Trophoblast cell (in vitro differentiated cells and primary cell): Measurements from ENCODE around the gene TSPAN1.

Experiments used
- DNase-seq, 2 donors: peaks; one replicate each; pipeline ENCODE4 v3.0.0-alpha.2; 2016
- H2AFZ ChIP-seq: 2 replicates; pipeline ENCODE4 v1.6.1; 2013; ENCODE audit warnings: low read length, moderate library complexity, mild to moderate bottlenecking; ENCODE audit not compliant: insufficient read depth, poor library complexity
- H2AK5ac ChIP-seq: 2 replicates; pipeline ENCODE4 v1.6.1; 2013; ENCODE audit warnings: mild to moderate bottlenecking, low read length
- H2BK120ac ChIP-seq: 2 replicates; pipeline ENCODE4 v1.6.1; 2013; ENCODE audit warnings: low read length, mild to moderate bottlenecking, moderate library complexity; ENCODE audit not compliant: insufficient read depth, poor library complexity
- H2BK12ac ChIP-seq: 2 replicates; pipeline ENCODE4 v1.6.1; 2013; ENCODE audit warnings: mild to moderate bottlenecking, low read length, moderate library complexity
- H2BK5ac ChIP-seq: 2 replicates; pipeline ENCODE4 v1.6.1; 2013; ENCODE audit warnings: low read length, low read depth, moderate library complexity, mild to moderate bottlenecking; ENCODE audit not compliant: poor library complexity
- H3K14ac ChIP-seq: 2 replicates; pipeline ENCODE4 v1.6.1; 2013; ENCODE audit warnings: mild to moderate bottlenecking, low read length
- H3K18ac ChIP-seq: 2 replicates; pipeline ENCODE4 v1.6.1; 2013; ENCODE audit warnings: mild to moderate bottlenecking, low read length
- H3K23ac ChIP-seq: 2 replicates; pipeline ENCODE4 v1.6.1; 2013; ENCODE audit warnings: low read length
- H3K27ac ChIP-seq: 2 replicates; pipeline ENCODE4 v1.5.1; 2013; ENCODE audit warnings: low read depth, mild to moderate bottlenecking, inconsistent platforms, low read length, moderate library complexity
- H3K27me3 ChIP-seq: 2 replicates; pipeline ENCODE4 v1.6.1; 2013; ENCODE audit warnings: inconsistent platforms, mild to moderate bottlenecking, low read length, moderate library complexity; ENCODE audit not compliant: insufficient read depth
- H3K36me3 ChIP-seq, 2 experiments: 1 replicate in 1 of 2; 2 replicates in 1 of 2; pipeline ENCODE4 v1.6.1; 2013; ENCODE audit warnings: low read length in 2 of 2, mild to moderate bottlenecking in 2 of 2, moderate library complexity in 1 of 2; ENCODE audit not compliant: insufficient read depth in 2 of 2, control insufficient read depth in 1 of 2
- H3K4ac ChIP-seq: 2 replicates; pipeline ENCODE4 v1.6.1; 2013; ENCODE audit warnings: low read depth, mild to moderate bottlenecking, low read length, moderate library complexity
- H3K4me1 ChIP-seq, 2 experiments: 1 replicate in 1 of 2; 2 replicates in 1 of 2; pipeline ENCODE4 v1.6.1; 2013; ENCODE audit warnings: low read length in 2 of 2, mild to moderate bottlenecking in 2 of 2, moderate library complexity in 1 of 2; ENCODE audit not compliant: insufficient read depth in 2 of 2, control insufficient read depth in 1 of 2
- H3K4me2 ChIP-seq: 2 replicates; pipeline ENCODE4 v1.6.1; 2013; ENCODE audit warnings: inconsistent platforms, mild to moderate bottlenecking, low read length, moderate library complexity
- H3K4me3 ChIP-seq: 2 replicates; pipeline ENCODE4 v1.5.1; 2013; ENCODE audit warnings: mild to moderate bottlenecking, low read depth, low read length, inconsistent platforms
- H3K79me1 ChIP-seq: one replicate; pipeline ENCODE4 v1.6.1; 2013; ENCODE audit warnings: low read length
- H3K79me2 ChIP-seq: 2 replicates; pipeline ENCODE4 v1.6.1; 2013; ENCODE audit warnings: low read length, mild to moderate bottlenecking; ENCODE audit not compliant: control insufficient read depth, insufficient read depth, poor library complexity
- H3K9ac ChIP-seq: 2 replicates; pipeline ENCODE4 v1.6.1; 2013; ENCODE audit warnings: mild to moderate bottlenecking, low read length
- H3K9me3 ChIP-seq: 2 replicates; pipeline ENCODE4 v1.6.1; 2013; ENCODE audit warnings: low read depth, mild to moderate bottlenecking, control low read depth, inconsistent platforms, low read length; ENCODE audit not compliant: insufficient read depth
- H4K12ac ChIP-seq: 2 replicates; pipeline ENCODE4 v1.6.1; 2013; ENCODE audit warnings: low read depth, mild to moderate bottlenecking, low read length, moderate library complexity
- H4K8ac ChIP-seq: 2 replicates; pipeline ENCODE4 v1.6.1; 2013; ENCODE audit warnings: low read depth, mild to moderate bottlenecking, low read length, moderate library complexity
- H4K91ac ChIP-seq: one replicate; pipeline ENCODE4 v1.6.1; 2013; ENCODE audit warnings: low read depth, mild to moderate bottlenecking, low read length, moderate library complexity
- WGBS: extraction: QIAGEN DNeasy Blood & Tissue Kit; methylation state at CpG from one replicate; pipeline ENCODE4 v1.1.7; 2013; ENCODE audit warnings: missing lambda C conversion rate; ENCODE audit not compliant: insufficient read length, insufficient coverage; ENCODE audit errors: extremely low coverage; 5-methylcytosine and 5-hydroxymethylcytosine counted together

The TSPAN1 gene

GRCh38 chr1:46148318-46148717, 26.6 kb upstream of the TSPAN1 start:
- no peak for DNase-seq

GRCh38 chr1:46150085-46150484, 24.8 kb upstream of the TSPAN1 start:
- no peak overlapping the region for H3K9ac ChIP-seq
- H3K4ac ChIP-seq, result no peak overlapping the region
- no peak for DNase-seq
- no peaks in the 10 kb centered on the region for H3K79me2 ChIP-seq
- H3K4me1 ChIP-seq, result no peaks in the 10 kb centered on the region
- no peaks in the 10 kb centered on the region for H3K36me3 ChIP-seq
- no peak overlapping the region for H3K23ac ChIP-seq
- H4K12ac ChIP-seq, result no peak overlapping the region
- no CpG with 5 or more reads among the region's 2 CpGs for WGBS
- no peaks in the 10 kb centered on the region for H3K9me3 ChIP-seq
- no peak overlapping the region for H3K18ac ChIP-seq
- H3K27ac ChIP-seq, result no peak overlapping the region
- no peak overlapping the region for H2AFZ ChIP-seq
- no peak overlapping the region for H4K91ac ChIP-seq
- H3K14ac ChIP-seq, result no peak overlapping the region
- no peak overlapping the region for H3K4me3 ChIP-seq
- H3K4me2 ChIP-seq, result no peak overlapping the region
- no peak overlapping the region for H2AK5ac ChIP-seq
- H2BK5ac ChIP-seq, result no peak overlapping the region
- H3K27me3 ChIP-seq, result no peaks in the 10 kb centered on the region
- H4K8ac ChIP-seq, result no peak overlapping the region
- H2BK120ac ChIP-seq, result no peak overlapping the region
- H3K79me1 ChIP-seq, result no peaks in the 10 kb centered on the region
- no peak overlapping the region for H2BK12ac ChIP-seq

More at GRCh38 chr1:46148318-46148717, 26.6 kb upstream of the TSPAN1 start:
- no peak overlapping the region for H4K91ac ChIP-seq
- no peak overlapping the region for H3K18ac ChIP-seq
- H3K4me1 ChIP-seq, result no peaks in the 10 kb centered on the region
- H3K27me3 ChIP-seq, result no peaks in the 10 kb centered on the region
- H3K36me3 ChIP-seq, result no peaks in the 10 kb centered on the region
- no peak overlapping the region for H3K4me3 ChIP-seq
- no peak overlapping the region for H4K8ac ChIP-seq
- no peaks in the 10 kb centered on the region for H3K79me1 ChIP-seq
- H2BK12ac ChIP-seq, result no peak overlapping the region
- no peak overlapping the region for H4K12ac ChIP-seq
- H3K9me3 ChIP-seq, result no peaks in the 10 kb centered on the region
- H3K4ac ChIP-seq, result no peak overlapping the region
- no peak overlapping the region for H3K27ac ChIP-seq
- H2AFZ ChIP-seq, result no peak overlapping the region
- no peak overlapping the region for H2BK120ac ChIP-seq
- no CpG with 5 or more reads among the region's 2 CpGs for WGBS
- H2AK5ac ChIP-seq, result no peak overlapping the region
- H3K14ac ChIP-seq, result no peak overlapping the region
- no peak overlapping the region for H3K4me2 ChIP-seq
- H3K9ac ChIP-seq, result no peak overlapping the region
- H2BK5ac ChIP-seq, result no peak overlapping the region
- H3K79me2 ChIP-seq, result no peaks in the 10 kb centered on the region
- no peak overlapping the region for H3K23ac ChIP-seq

GRCh38 chr1:46152016-46152415, 22.9 kb upstream of the TSPAN1 start:
- Histone ChIP-seq H4K91ac (no peak overlapping the region), H3K79me1 (no peaks in the 10 kb centered on the region), H4K12ac (no peak overlapping the region), H3K9ac (no peak overlapping the region), H3K18ac (no peak overlapping the region), H3K4me1 (no peaks in the 10 kb centered on the region), H3K4me2 (no peak overlapping the region), H3K4me3 (no peak overlapping the region), H3K27ac (no peak overlapping the region), H3K4ac (no peak overlapping the region), H3K23ac (no peak overlapping the region), H4K8ac (no peak overlapping the region), H2AK5ac (no peak overlapping the region), H3K36me3 (no peaks in the 10 kb centered on the region), H2BK120ac (no peak overlapping the region), H3K27me3 (no peaks in the 10 kb centered on the region), H3K79me2 (no peaks in the 10 kb centered on the region), H2AFZ (no peak overlapping the region), H2BK5ac (no peak overlapping the region), H3K14ac (no peak overlapping the region), H3K9me3 (no peaks in the 10 kb centered on the region), H2BK12ac (no peak overlapping the region)
- peak; percentile 13 to 62 for DNase-seq
- WGBS, result no CpG with 5 or more reads among the region's 3 CpGs

GRCh38 chr1:46153228-46153627, 21.7 kb upstream of the TSPAN1 start:
- no peak overlapping the region for H4K91ac ChIP-seq
- H2AFZ ChIP-seq, result no peak overlapping the region
- no CpG with 5 or more reads among the region's 1 CpG for WGBS
- H3K18ac ChIP-seq, result no peak overlapping the region
- H3K14ac ChIP-seq, result no peak overlapping the region
- H3K27ac ChIP-seq, result no peak overlapping the region
- no peak overlapping the region for H2BK12ac ChIP-seq
- H3K23ac ChIP-seq, result no peak overlapping the region
- H4K8ac ChIP-seq, result no peak overlapping the region
- H3K4me2 ChIP-seq, result no peak overlapping the region
- no peak overlapping the region for H3K4ac ChIP-seq
- H3K9me3 ChIP-seq, result no peaks in the 10 kb centered on the region
- no peak for DNase-seq
- H4K12ac ChIP-seq, result no peak overlapping the region
- no peak overlapping the region for H2AK5ac ChIP-seq
- no peaks in the 10 kb centered on the region for H3K36me3 ChIP-seq
- no peaks in the 10 kb centered on the region for H3K4me1 ChIP-seq
- no peak overlapping the region for H3K4me3 ChIP-seq
- H2BK120ac ChIP-seq, result no peak overlapping the region
- H3K79me2 ChIP-seq, result no peaks in the 10 kb centered on the region
- H3K79me1 ChIP-seq, result no peaks in the 10 kb centered on the region
- H3K27me3 ChIP-seq, result no peaks in the 10 kb centered on the region
- H2BK5ac ChIP-seq, result no peak overlapping the region
- peak overlapping the region; percentile 9 for H3K9ac ChIP-seq
